Neutrophil (primary cell): ENCODE measurements around the gene UBB.
A peak's percentile ranks its signal among the peaks of the same experiment; 100 is the strongest.

Source experiments
- H3K27ac ChIP-seq: fragments of 200-600 bp; sonication (generic); 2 replicates; pipeline ENCODE4 v1.5.1; 2016; ENCODE audit warnings: mild to moderate bottlenecking, moderate library complexity
- H3K27me3 ChIP-seq: fragments of 200-600 bp; sonication (generic); 2 replicates; pipeline ENCODE4 v1.6.0; 2016; ENCODE audit warnings: mild to moderate bottlenecking
- H3K36me3 ChIP-seq: fragments of 200-600 bp; sonication (generic); 2 replicates; pipeline ENCODE4 v1.5.1; 2017
- H3K4me1 ChIP-seq, 2 experiments: fragments of 200-600 bp in 1 of 2; sonication (generic) in 1 of 2; 1 replicate in 1 of 2; 2 replicates in 1 of 2; pipeline versions ENCODE4 v1.5.1 to v1.6.1; 2013 to 2016; ENCODE audit warnings: low read depth in 1 of 2, low read length in 1 of 2, mild to moderate bottlenecking in 1 of 2, moderate library complexity in 1 of 2; ENCODE audit not compliant: control insufficient read depth in 1 of 2, insufficient read depth in 1 of 2
- H3K4me3 ChIP-seq, 2 experiments: fragments of 200-600 bp in 1 of 2; sonication (generic) in 1 of 2; 1 replicate in 1 of 2; 2 replicates in 1 of 2; pipeline ENCODE4 v1.5.1; 2013 to 2016; ENCODE audit warnings: low read depth in 1 of 2, low read length in 1 of 2, mild to moderate bottlenecking in 1 of 2, moderate library complexity in 1 of 2
- H3K9me3 ChIP-seq: fragments of 200-600 bp; sonication (generic); 2 replicates; pipeline ENCODE4 v1.5.1; 2016
- CTCF ChIP-seq: fragments of 200-600 bp; sonication (generic); IDR thresholded peaks from 2 replicates; pipeline ENCODE4 v1.5.1; 2016; ENCODE audit warnings: antibody characterized with exemption

UBB gene

GRCh38 chr17:16351831-16352230 is 29.1 kb upstream of the UBB start:
- H3K4me1 ChIP-seq: peaks cover 14 to 17% of the 10 kb centered on the region in 2 experiments
- no peak for TF ChIP-seq CTCF
- no peaks in the 10 kb centered on the region for H3K36me3 ChIP-seq
- H3K4me3 ChIP-seq: peak overlapping the region; percentile 52 to 67
- H3K27me3 ChIP-seq: peaks cover 52% of the 10 kb centered on the region
- no peak overlapping the region for H3K27ac ChIP-seq
- H3K9me3 ChIP-seq: no peaks in the 10 kb centered on the region

- Histone ChIP-seq H3K4me3 (peak overlapping the region; percentile 52 to 67), H3K36me3 (no peaks in the 10 kb centered on the region), H3K4me1 (peaks cover 14 to 17% of the 10 kb centered on the region in 2 experiments), H3K9me3 (no peaks in the 10 kb centered on the region), H3K27ac (no peak overlapping the region), H3K27me3 (peaks cover 53% of the 10 kb centered on the region)
- no peak for TF ChIP-seq CTCF
Measured at GRCh38 chr17:16352303-16352666, 28.6 kb upstream of the UBB start.

- Histone ChIP-seq H3K36me3 (no peaks in the 10 kb centered on the region), H3K27me3 (peaks cover 57% of the 10 kb centered on the region), H3K4me1 (peaks cover 14 to 17% of the 10 kb centered on the region in 2 experiments), H3K27ac (no peak overlapping the region), H3K4me3 (peak overlapping the region; percentile 52 to 67), H3K9me3 (no peaks in the 10 kb centered on the region)
- no peak for TF ChIP-seq CTCF
Measured at GRCh38 chr17:16352667-16353316, 28.1 kb upstream of the UBB start.

- peaks cover 14 to 17% of the 10 kb centered on the region in 2 experiments for H3K4me1 ChIP-seq
- TF ChIP-seq CTCF: no peak
- no peak within 1 kb of the TSS for H3K27ac ChIP-seq
- H3K9me3 ChIP-seq: no peaks in the 10 kb centered on the region
- peaks cover 57% of the 10 kb centered on the region for H3K27me3 ChIP-seq
- no peaks in the 10 kb centered on the region for H3K36me3 ChIP-seq
- H3K4me3 ChIP-seq: peak within 1 kb of the TSS; percentile 52 to 67
Measured at GRCh38 chr17:16353317-16354174, 27.3 kb upstream of the UBB start, which contains the start of gene CENPV. CENPV (minus strand) TSS chr17:16353469; CDS start chr17:16353436, 33 bp downstream.

GRCh38 chr17:16354585-16354984 is 26.3 kb upstream of the UBB start:
- Histone ChIP-seq H3K36me3 (no peaks in the 10 kb centered on the region), H3K27ac (no peak overlapping the region), H3K4me3 (no peak overlapping the region), H3K4me1 (peaks cover 14 to 17% of the 10 kb centered on the region in 2 experiments), H3K27me3 (peaks cover 57% of the 10 kb centered on the region), H3K9me3 (no peaks in the 10 kb centered on the region)
- TF ChIP-seq CTCF: no peak
